IMR-90 (cell line): Measurements from ENCODE around the gene CRLF1. TPM values are rescaled to one million over a fixed set of nuclear protein-coding genes. Genes with fewer than 3 reads are reported as not detected.
A peak's percentile ranks its signal among the peaks of the same experiment; 100 is the strongest.

Source experiments
- ATAC-seq: fragments of 200-7000 bp; cut with Tn5 transposase; 2 replicates; pipeline ENCODE4 v1.9.1; 2020; ENCODE audit warnings: low read depth, mild to moderate bottlenecking, moderate library complexity
- BruUV-seq: library from RNA; stranded (reverse); fragments of 400-500 nt; replicated peaks from 2 replicates; lab custom pipeline; 2021; lab: Mats Ljungman, UMichigan
- CTCF ChIA-PET: fragments of 300-600 bp; formaldehyde crosslinking; extraction: SDS; loops from one replicate; lab custom pipeline; 2021; ENCODE audit warnings: antibody characterized with exemption; lab: Yijun Ruan, JAX
- POLR2A ChIA-PET: fragments of 300-600 bp; sonication (Branson Sonifier 250); formaldehyde crosslinking; loops from one replicate; lab custom pipeline; 2022; ENCODE audit warnings: antibody characterized with exemption; ENCODE audit not compliant: unreplicated experiment; lab: Charles Lee
- DNase-seq: peaks from one replicate; pipeline ENCODE4 v3.0.0; 2013
- H2AFZ ChIP-seq: replicated peaks from 2 replicates; pipeline ENCODE3; 2013; ENCODE audit warnings: low read length, mild to moderate bottlenecking; ENCODE audit not compliant: poor library complexity
- H2AK5ac ChIP-seq: 2 replicates; pipeline ENCODE4 v1.6.1; 2013; ENCODE audit warnings: low read depth, low read length, inconsistent platforms
- H2AK9ac ChIP-seq: replicated peaks from 2 replicates; pipeline ENCODE3; 2013; ENCODE audit warnings: mild to moderate bottlenecking, low read depth, low read length, moderate library complexity; ENCODE audit not compliant: poor library complexity
- H2BK120ac ChIP-seq: 2 replicates; pipeline ENCODE4 v1.6.1; 2013; ENCODE audit warnings: low read depth, low read length, inconsistent platforms
- H2BK15ac ChIP-seq: 3 replicates; pipeline ENCODE4 v1.6.1; 2013; ENCODE audit warnings: low read depth, low read length, inconsistent platforms
- H2BK20ac ChIP-seq: 2 replicates; pipeline ENCODE4 v1.6.1; 2013; ENCODE audit warnings: low read depth, mild to moderate bottlenecking, inconsistent platforms, low read length, moderate library complexity
- H2BK5ac ChIP-seq: 2 replicates; pipeline ENCODE4 v1.6.1; 2013; ENCODE audit warnings: mild to moderate bottlenecking, low read depth, low read length, inconsistent platforms; ENCODE audit not compliant: poor library complexity, severe bottlenecking
- H3K14ac ChIP-seq: replicated peaks from 2 replicates; pipeline ENCODE4 v1.6.1; 2013; ENCODE audit warnings: low read depth, low read length, inconsistent platforms
- H3K18ac ChIP-seq: 2 replicates; pipeline ENCODE4 v1.6.1; 2013; ENCODE audit warnings: low read depth, low read length, control low read depth
- H3K23ac ChIP-seq: 2 replicates; pipeline ENCODE4 v1.6.1; 2013; ENCODE audit warnings: low read depth, low read length, inconsistent platforms
- H3K27ac ChIP-seq: 2 replicates; pipeline ENCODE4 v1.5.1; 2013; ENCODE audit warnings: mild to moderate bottlenecking, control low read depth, low read length; ENCODE audit not compliant: insufficient read depth
- H3K27me3 ChIP-seq: 2 replicates; pipeline ENCODE4 v1.6.1; 2013; ENCODE audit warnings: low read length; ENCODE audit not compliant: control insufficient read depth, insufficient read depth
- H3K36me3 ChIP-seq: 2 replicates; pipeline ENCODE4 v1.6.1; 2013; ENCODE audit warnings: low read length, mixed read lengths; ENCODE audit not compliant: control insufficient read depth, insufficient read depth
- H3K4ac ChIP-seq: 2 replicates; pipeline ENCODE4 v1.6.1; 2013; ENCODE audit warnings: low read depth, low read length, inconsistent platforms
- H3K4me1 ChIP-seq: 2 replicates; pipeline ENCODE4 v1.6.1; 2013; ENCODE audit warnings: low read length, mixed read lengths; ENCODE audit not compliant: control insufficient read depth, insufficient read depth
- H3K4me2 ChIP-seq: 2 replicates; pipeline ENCODE4 v1.6.1; 2013; ENCODE audit warnings: low read depth, mild to moderate bottlenecking, control low read depth, low read length, moderate library complexity
- H3K4me3 ChIP-seq: 2 replicates; pipeline ENCODE4 v1.5.1; 2013; ENCODE audit warnings: low read depth, mild to moderate bottlenecking, control low read depth, low read length, moderate library complexity; ENCODE audit not compliant: insufficient read depth
- H3K56ac ChIP-seq: 2 replicates; pipeline ENCODE4 v1.6.1; 2013; ENCODE audit warnings: low read length, inconsistent platforms; ENCODE audit not compliant: insufficient read depth; ENCODE audit errors: extremely low read depth
- H3K79me1 ChIP-seq, 2 experiments: 2 replicates each; pipeline ENCODE4 v1.6.1; 2013; ENCODE audit warnings: low read length in 2 of 2, inconsistent platforms in 1 of 2, low read depth in 1 of 2
- H3K9ac ChIP-seq: 2 replicates; pipeline ENCODE4 v1.6.1; 2013; ENCODE audit warnings: low read depth, low read length, control low read depth
- H3K9me1 ChIP-seq: 2 replicates; pipeline ENCODE4 v1.6.1; 2013; ENCODE audit warnings: low read length, inconsistent platforms; ENCODE audit not compliant: insufficient read depth
- H3K9me3 ChIP-seq: 2 replicates; pipeline ENCODE4 v1.6.1; 2013; ENCODE audit warnings: low read length; ENCODE audit not compliant: control insufficient read depth, insufficient read depth
- H4K20me1 ChIP-seq: 2 replicates; pipeline ENCODE4 v1.6.1; 2013; ENCODE audit warnings: low read length, inconsistent platforms; ENCODE audit not compliant: insufficient read depth
- H4K5ac ChIP-seq: 2 replicates; pipeline ENCODE4 v1.6.1; 2013; ENCODE audit warnings: mild to moderate bottlenecking, low read depth, low read length, control low read depth
- H4K8ac ChIP-seq, 2 experiments: 2 replicates each; pipeline ENCODE4 v1.6.1; 2013; ENCODE audit warnings: low read depth in 2 of 2, low read length in 2 of 2, control low read depth in 1 of 2, inconsistent platforms in 1 of 2
- H4K91ac ChIP-seq: 2 replicates; pipeline ENCODE4 v1.6.1; 2013; ENCODE audit warnings: low read depth, low read length, inconsistent platforms; ENCODE audit not compliant: insufficient read depth
- BHLHE40 ChIP-seq: fragments of 150-350 bp; IDR thresholded peaks from 2 replicates; pipeline ENCODE4 v1.6.1; 2016; ENCODE audit warnings: mild to moderate bottlenecking, low read depth, low read length
- FOS ChIP-seq: fragments of 150-350 bp; IDR thresholded peaks from 2 replicates; pipeline ENCODE4 v1.6.1; 2016; ENCODE audit warnings: low read depth, low read length
- MAFK ChIP-seq: IDR thresholded peaks from 2 replicates; pipeline ENCODE4 v1.6.1; 2012; ENCODE audit warnings: low read depth, low read length, improper control_type of control experiment
- MAZ ChIP-seq: IDR thresholded peaks from 2 replicates; pipeline ENCODE4 v1.6.1; 2012; ENCODE audit warnings: low read depth, mild to moderate bottlenecking, low read length, improper control_type of control experiment, moderate library complexity, borderline replicate concordance
- MXI1 ChIP-seq: IDR thresholded peaks from 2 replicates; pipeline ENCODE4 v1.6.1; 2012; ENCODE audit warnings: low read depth, mild to moderate bottlenecking, low read length, moderate library complexity, borderline replicate concordance
- POLR2A ChIP-seq: IDR thresholded peaks from 2 replicates; pipeline ENCODE4 v1.6.1; 2012; ENCODE audit warnings: mild to moderate bottlenecking, low read depth, low read length
- RCOR1 ChIP-seq: IDR thresholded peaks from 2 replicates; pipeline ENCODE4 v1.6.1; 2012; ENCODE audit warnings: mild to moderate bottlenecking, low read length, improper control_type of control experiment; ENCODE audit not compliant: insufficient replicate concordance
- RFX5 ChIP-seq: IDR thresholded peaks from 2 replicates; pipeline ENCODE4 v1.8.0; 2012; ENCODE audit warnings: low read depth, mild to moderate bottlenecking, low read length, moderate library complexity
- WGBS, 2 experiments: methylation state at CpG; one replicate each; pipeline versions ENCODE4 v1.1.5 to v1.1.7; 2013; ENCODE audit warnings: missing lambda C conversion rate in 2 of 2; ENCODE audit not compliant: insufficient read length in 1 of 2; ENCODE audit errors: extremely low coverage in 2 of 2; 5-methylcytosine and 5-hydroxymethylcytosine counted together
- dilution Hi-C: fragments of 300-500 bp; cut with HindIII; formaldehyde crosslinking; loops from one replicate; pipeline ENCODE4 v1.14.3; 2018; ENCODE audit warnings: low sequenced_read_pairs; ENCODE audit not compliant: unreplicated experiment
- in situ Hi-C: fragments of 300-500 bp; cut with MboI; formaldehyde crosslinking; loops from 3 replicates; pipeline ENCODE4 v1.14.3; 2019; ENCODE audit warnings: low sequenced_read_pairs, inconsistent platforms, mixed read lengths
- intact Hi-C: fragments of 100-400 bp; cut with micrococcal nuclease; formaldehyde crosslinking; loops from 2 replicates; pipeline ENCODE4 v1.10.0; 2022
- polyA plus RNA-seq, 3 experiments: library from polyadenylated mRNA; depleted of rRNA; stranded (reverse); fragments of >200 nt; gene quantifications; 2 replicates each; pipeline ENCODE4 v1.2.3, GENCODE V29; 2012; ENCODE audit warnings: low replicate concordance in 1 of 3
- total RNA-seq: library from RNA; depleted of rRNA; stranded (reverse); fragments of >200 nt; gene quantifications from 2 replicates; pipeline ENCODE4 v1.2.3, GENCODE V29; 2012
- TF ChIP-seq, protein P1 (sequence below): conservative IDR thresholded peaks from 2 replicates; pipeline ENCODE4 v1.5.1; 2012; ENCODE audit warnings: mild to moderate bottlenecking, low read depth, low read length, improper control_type of control experiment
- TF ChIP-seq, protein P2 (sequence below): fragments of 150-350 bp; IDR thresholded peaks from 2 replicates; pipeline ENCODE4 v1.6.1; 2016; ENCODE audit warnings: low read depth, mild to moderate bottlenecking, low read length, moderate library complexity, borderline replicate concordance

CRLF1 gene
- total and polyA plus RNA-seq, 2 of the 4 experiments (the other 2 are of a cell fraction) = 0.18 to 3.1 TPM

DNA sequence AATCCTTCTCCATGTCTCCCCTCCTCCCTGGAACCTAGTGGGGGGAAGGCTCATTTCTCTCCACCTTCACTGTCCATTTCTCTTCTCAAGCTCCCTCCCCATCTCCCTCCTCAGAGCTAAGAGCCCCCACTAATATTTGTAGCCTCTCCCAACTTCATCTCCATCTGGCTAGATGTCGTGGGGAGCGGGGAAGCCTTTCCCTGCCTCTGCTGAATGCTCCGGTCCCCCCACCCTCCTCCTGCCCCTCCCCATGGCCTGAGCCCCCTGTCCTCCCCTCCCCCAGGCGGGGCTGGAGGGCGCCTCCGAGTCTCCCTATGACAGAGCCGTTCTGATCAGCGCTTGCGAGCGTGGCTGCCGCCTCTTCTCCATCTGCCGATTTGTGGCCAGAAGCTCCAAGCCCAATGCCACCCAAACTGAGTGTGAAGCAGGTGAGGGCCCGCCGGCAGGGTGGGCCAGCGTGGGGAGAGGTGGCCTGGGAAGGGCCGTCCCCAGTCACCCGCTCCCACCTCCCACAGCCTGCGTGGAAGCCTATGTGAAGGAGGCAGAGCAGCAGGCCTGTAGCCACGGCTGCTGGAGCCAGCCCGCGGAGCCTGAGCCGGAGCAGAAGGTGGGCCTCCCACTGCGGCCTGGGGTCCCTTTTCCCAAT is 7.1 kb upstream of the CRLF1 start:
- Histone ChIP-seq H3K27me3 (peaks cover 50% of the 10 kb centered on the region), H3K56ac (no peak overlapping the region), H2BK20ac (no peak overlapping the region), H3K27ac (no peak overlapping the region), H3K14ac (no peak overlapping the region), H2AK5ac (no peak overlapping the region), H2BK15ac (no peak overlapping the region), H3K18ac (no peak overlapping the region), H3K9me3 (peaks cover 4% of the 10 kb centered on the region; the same call in 1 of the 2 replicates), H3K9ac (no peak overlapping the region), H2AFZ (no peak overlapping the region), H2BK5ac (no peak overlapping the region), H4K20me1 (no peaks in the 10 kb centered on the region; the same call in 1 of the 2 replicates), H3K79me1 (no peaks in the 10 kb centered on the region), H3K36me3 (no peaks in the 10 kb centered on the region), H3K4me3 (no peak overlapping the region), H3K23ac (no peak overlapping the region), H3K4me1 (peaks cover 7% of the 10 kb centered on the region; the same call in 1 of the 2 replicates), H4K91ac (no peak overlapping the region), H2AK9ac (no peak overlapping the region), H4K5ac (no peak overlapping the region), H3K9me1 (no peaks in the 10 kb centered on the region), H3K4me2 (peak overlapping the region; percentile 91; the same call in 1 of the 2 replicates), H3K4ac (no peak overlapping the region), H2BK120ac (no peak overlapping the region), H4K8ac (no peak overlapping the region)
- in situ Hi-C loops = no loop called here
- no TSS peak for BruUV-seq
- TF ChIP-seq FOS = no peak
- no peak for TF ChIP-seq MAFK
- TF ChIP-seq, protein P1, sequence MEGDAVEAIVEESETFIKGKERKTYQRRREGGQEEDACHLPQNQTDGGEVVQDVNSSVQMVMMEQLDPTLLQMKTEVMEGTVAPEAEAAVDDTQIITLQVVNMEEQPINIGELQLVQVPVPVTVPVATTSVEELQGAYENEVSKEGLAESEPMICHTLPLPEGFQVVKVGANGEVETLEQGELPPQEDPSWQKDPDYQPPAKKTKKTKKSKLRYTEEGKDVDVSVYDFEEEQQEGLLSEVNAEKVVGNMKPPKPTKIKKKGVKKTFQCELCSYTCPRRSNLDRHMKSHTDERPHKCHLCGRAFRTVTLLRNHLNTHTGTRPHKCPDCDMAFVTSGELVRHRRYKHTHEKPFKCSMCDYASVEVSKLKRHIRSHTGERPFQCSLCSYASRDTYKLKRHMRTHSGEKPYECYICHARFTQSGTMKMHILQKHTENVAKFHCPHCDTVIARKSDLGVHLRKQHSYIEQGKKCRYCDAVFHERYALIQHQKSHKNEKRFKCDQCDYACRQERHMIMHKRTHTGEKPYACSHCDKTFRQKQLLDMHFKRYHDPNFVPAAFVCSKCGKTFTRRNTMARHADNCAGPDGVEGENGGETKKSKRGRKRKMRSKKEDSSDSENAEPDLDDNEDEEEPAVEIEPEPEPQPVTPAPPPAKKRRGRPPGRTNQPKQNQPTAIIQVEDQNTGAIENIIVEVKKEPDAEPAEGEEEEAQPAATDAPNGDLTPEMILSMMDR = no peak
- TF ChIP-seq RFX5 = no peak
- TF ChIP-seq POLR2A = no peak
- TF ChIP-seq, protein P2, sequence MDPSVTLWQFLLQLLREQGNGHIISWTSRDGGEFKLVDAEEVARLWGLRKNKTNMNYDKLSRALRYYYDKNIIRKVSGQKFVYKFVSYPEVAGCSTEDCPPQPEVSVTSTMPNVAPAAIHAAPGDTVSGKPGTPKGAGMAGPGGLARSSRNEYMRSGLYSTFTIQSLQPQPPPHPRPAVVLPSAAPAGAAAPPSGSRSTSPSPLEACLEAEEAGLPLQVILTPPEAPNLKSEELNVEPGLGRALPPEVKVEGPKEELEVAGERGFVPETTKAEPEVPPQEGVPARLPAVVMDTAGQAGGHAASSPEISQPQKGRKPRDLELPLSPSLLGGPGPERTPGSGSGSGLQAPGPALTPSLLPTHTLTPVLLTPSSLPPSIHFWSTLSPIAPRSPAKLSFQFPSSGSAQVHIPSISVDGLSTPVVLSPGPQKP = no peak
- TF ChIP-seq RCOR1 = no peak
- no peak for TF ChIP-seq MXI1
- no peak for TF ChIP-seq BHLHE40
- TF ChIP-seq MAZ = no peak
- dilution Hi-C loops = no loop called here
- ChIA-PET POLR2A (no interaction called here), CTCF (no interaction called here)
- WGBS, 2 experiments = 40% methylated on average over 8 of the region's 23 CpGs; no CpG with 5 or more reads in 1 of the 2 experiments
- ATAC-seq (no peak), DNase-seq (no peak)
- intact Hi-C loops = no loop called here
